GM18520 (cell line): Measurements from ENCODE around the gene GPR173.

Experiments used
- ATAC-seq: cut with Tn5 transposase; IDR thresholded peaks from one replicate; pipeline ENCODE4 v1.9.1; 2021; ENCODE audit not compliant: unreplicated experiment

GPR173 gene

GRCh38 chrX:53065104-53065503 is 16.5 kb downstream of the GPR173 start:
- no peak for ATAC-seq

GRCh38 chrX:53071064-53071463 is 22.5 kb downstream of the GPR173 start:
- ATAC-seq, result no peak

GRCh38 chrX:53071604-53072417 is 23.2 kb downstream of the GPR173 start:
- peak; percentile 74 for ATAC-seq

- ATAC-seq, result no peak
These were observed 24.0 kb downstream of the GPR173 start for GRCh38 chrX:53072418-53073114.

DNA sequence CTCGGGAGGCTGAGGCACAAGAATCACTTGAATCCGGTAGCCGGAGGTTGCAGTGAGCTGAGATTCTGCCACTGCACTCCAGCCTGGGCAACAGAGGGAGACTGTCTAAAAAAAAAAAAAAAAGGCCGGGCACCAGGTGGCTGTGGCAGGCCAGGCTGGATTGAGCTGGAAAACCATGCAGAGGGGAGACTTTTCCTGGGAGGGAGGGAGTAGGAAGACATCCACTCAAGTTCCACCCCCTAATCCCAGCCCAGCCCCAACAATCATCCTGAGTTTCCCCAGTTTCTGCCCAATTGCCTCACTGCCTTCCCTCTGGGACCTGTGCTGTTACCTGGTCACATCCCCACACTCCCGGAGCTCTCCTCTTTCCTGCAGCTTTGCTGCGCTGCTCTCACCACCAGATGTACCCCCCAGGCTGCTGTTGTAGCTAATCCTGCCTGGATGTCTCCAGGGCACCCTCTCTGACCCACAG is 24.6 kb downstream of the GPR173 start:
- no peak for ATAC-seq

DNA sequence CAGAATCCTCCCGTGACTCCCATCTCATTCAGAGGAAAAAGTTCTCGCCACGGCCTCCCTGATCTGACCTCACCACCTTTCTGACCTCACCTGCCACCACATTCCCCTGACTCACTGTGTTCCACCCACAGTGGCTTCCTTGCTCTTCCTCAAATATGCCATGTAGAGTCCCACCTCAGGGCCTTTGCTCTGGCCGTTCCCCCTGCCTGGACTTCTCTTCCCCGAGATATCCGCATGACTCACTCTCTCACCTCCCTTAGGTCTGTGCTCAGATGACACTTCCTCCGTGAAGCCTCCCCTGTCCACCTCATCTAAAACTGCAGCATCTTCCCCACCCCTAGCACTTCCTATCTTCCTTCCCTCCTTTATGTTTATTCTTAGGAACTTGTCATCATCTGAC is 26.4 kb downstream of the GPR173 start:
- ATAC-seq, result no peak

GRCh38 chrX:53076671-53077070 is 28.1 kb downstream of the GPR173 start:
- no peak for ATAC-seq

DNA sequence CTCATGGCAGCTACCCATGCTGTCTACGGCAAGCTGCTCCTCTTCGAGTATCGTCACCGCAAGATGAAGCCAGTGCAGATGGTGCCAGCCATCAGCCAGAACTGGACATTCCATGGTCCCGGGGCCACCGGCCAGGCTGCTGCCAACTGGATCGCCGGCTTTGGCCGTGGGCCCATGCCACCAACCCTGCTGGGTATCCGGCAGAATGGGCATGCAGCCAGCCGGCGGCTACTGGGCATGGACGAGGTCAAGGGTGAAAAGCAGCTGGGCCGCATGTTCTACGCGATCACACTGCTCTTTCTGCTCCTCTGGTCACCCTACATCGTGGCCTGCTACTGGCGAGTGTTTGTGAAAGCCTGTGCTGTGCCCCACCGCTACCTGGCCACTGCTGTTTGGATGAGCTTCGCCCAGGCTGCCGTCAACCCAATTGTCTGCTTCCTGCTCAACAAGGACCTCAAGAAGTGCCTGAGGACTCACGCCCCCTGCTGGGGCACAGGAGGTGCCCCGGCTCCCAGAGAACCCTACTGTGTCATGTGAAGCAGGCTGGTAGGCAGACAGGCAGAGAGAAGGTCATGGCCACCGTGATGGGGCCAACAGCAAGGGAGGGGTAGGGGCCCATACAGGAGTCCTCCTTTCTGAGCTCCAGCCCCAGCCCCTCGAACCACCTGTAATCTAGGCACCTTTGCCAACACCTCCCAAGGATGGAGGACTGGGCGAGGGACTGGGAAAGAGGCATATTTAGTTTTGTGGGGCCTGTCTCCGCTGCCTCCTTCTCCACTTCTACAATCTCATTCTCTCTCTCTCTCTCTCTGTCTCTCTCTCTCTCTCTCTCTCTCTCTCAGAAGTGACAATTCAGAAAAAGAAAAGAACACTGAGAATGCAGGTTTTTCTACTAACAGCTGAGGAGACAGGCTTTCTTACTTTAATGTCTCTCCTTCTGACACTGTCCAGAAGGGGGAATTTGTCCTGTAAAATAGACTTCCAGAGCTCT is 28.9 kb downstream of the GPR173 start:
- ATAC-seq, result no peak

DNA sequence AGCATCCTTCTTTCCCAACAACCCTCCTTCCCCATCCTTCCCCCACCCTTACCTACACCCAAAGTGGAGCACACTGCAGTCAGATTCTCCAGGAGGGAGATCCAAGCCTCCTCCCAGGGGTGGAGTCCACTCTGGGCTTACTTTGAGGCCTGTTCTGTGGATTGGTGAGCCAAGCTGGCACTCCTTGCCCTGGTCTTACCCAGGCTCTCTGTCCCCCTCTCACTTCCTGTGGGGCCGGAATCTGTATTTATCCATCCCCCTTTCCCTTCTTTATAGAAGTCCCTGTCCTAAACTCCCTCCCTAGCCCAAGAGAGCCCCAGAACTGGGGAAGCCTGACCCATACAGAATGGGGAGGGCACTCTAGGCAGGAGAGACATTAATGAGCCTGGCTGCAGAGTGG is 30.4 kb downstream of the GPR173 start:
- no peak for ATAC-seq

GRCh38 chrX:53080628-53081580 is 32.3 kb downstream of the GPR173 start:
- ATAC-seq, result no peak

GRCh38 chrX:53081925-53082772 is 33.6 kb downstream of the GPR173 start, which contains the start of gene TSPYL2:
Gene TSPYL2 (plus strand): TSS chrX:53082367. CDS start chrX:53082499, 132 bp downstream.
- ATAC-seq, result peak; percentile 90

GRCh38 chrX:53082773-53083616 is 34.4 kb downstream of the GPR173 start:
- ATAC-seq, result no peak

DNA sequence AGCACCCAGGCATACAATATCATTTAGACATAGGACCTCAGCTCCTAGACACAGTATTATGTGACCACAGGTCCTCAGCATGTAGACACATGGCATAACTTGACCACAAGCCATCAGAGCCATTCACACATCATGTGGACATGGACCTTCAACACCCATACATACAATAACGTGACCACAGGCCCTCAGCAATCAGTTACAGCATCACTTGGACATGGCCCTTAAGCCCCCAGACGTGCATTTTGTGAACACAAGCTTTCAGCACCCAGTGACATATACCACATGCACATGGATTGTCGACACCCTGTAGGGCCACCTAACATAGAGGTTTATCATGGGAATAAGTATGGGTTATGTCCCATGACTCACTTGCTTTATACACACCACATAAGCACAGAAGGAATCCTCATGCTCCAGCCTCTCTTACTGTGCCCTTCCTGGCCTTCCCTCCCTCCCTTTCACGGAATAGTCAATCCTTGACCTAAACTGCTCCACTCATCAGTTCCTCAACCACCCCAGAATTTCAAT is 35.5 kb downstream of the GPR173 start:
- ATAC-seq, result no peak

- ATAC-seq, result no peak
These were observed 36.3 kb downstream of the GPR173 start for GRCh38 chrX:53084863-53085262.

GRCh38 chrX:53085661-53086229 is 37.2 kb downstream of the GPR173 start:
- ATAC-seq, result no peak

DNA sequence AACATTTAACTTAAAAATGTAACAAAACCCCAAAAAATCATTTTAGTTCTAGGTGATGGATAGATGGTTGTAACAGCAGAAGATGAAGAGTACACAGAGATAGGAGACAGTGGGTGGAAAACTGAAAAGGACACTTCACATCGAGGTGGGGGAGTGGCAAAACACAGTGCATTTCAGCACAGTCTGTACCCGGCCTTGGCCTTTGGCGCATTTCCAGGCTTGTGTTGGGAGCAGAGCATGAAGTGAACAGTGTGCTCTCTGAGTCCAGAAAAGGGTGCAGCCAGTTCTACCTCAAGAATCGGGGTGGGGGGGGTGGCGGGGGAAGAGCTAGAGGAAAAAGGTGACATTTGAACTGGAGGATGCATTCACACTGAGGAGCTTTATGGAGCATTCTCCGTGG is 37.9 kb downstream of the GPR173 start:
- no peak for ATAC-seq

GRCh38 chrX:53087388-53087831 is 38.8 kb downstream of the GPR173 start:
- ATAC-seq, result no peak
